Measurements from ENCODE around the gene ALOX15.
"Not testable (repeated sequence)": the region's sequence is repeated elsewhere in the genome, so short reads cannot be mapped to it uniquely, and the experiment has no call there.

ALOX15 gene

GRCh38 chr17:4663711-4664110 is 22.2 kb upstream of the ALOX15 start:
- DNase-seq (no peak), ATAC-seq (ENCODE audit: insufficient read depth, low read depth) (no peak)
- H2AFZ ChIP-seq (ENCODE audit: low read depth, low read length) = no peak overlapping the region
- H3K4me1 ChIP-seq (ENCODE audit: insufficient read depth, low read length) = no peaks in the 10 kb centered on the region
- no peaks in the 10 kb centered on the region for H3K27me3 ChIP-seq (ENCODE audit: insufficient read depth, low read length, poor library complexity)
- no peak for TF ChIP-seq EZH2 (IDR thresholded peaks at IDR 0.05; ENCODE audit: borderline replicate concordance, low read depth, low read length, severe bottlenecking)
- no peaks in the 10 kb centered on the region for H4K20me1 ChIP-seq (ENCODE audit: insufficient read depth, low read length)
- H3K36me3 ChIP-seq (ENCODE audit: insufficient read depth, low read length) = no peaks in the 10 kb centered on the region
- no peaks in the 10 kb centered on the region for H3K79me2 ChIP-seq (ENCODE audit: insufficient read depth, low read length)
- no peak overlapping the region for H3K27ac ChIP-seq (ENCODE audit: low read length)
- no peaks in the 10 kb centered on the region for H3K9me3 ChIP-seq (ENCODE audit: insufficient read depth, low read length, severe bottlenecking)
- no peak overlapping the region for H3K9ac ChIP-seq (ENCODE audit: low read depth, low read length)
- no peak overlapping the region for H3K4me3 ChIP-seq (ENCODE audit: low read depth in 1 of 2, low read length in 2 of 2)
- H3K4me2 ChIP-seq (ENCODE audit: insufficient read depth, low read length) = no peak overlapping the region

- ATAC-seq (ENCODE audit: insufficient read depth, low read depth) (no peak), DNase-seq (no peak)
- no peak for TF ChIP-seq CTCF (IDR thresholded peaks at IDR 0.05; ENCODE audit: borderline replicate concordance, extremely low read depth, low read length, poor library complexity, severe bottlenecking)
- Histone ChIP-seq H2AFZ (ENCODE audit: low read depth, low read length) (no peak overlapping the region), H3K27me3 (ENCODE audit: insufficient read depth, low read length, poor library complexity) (no peaks in the 10 kb centered on the region), H3K4me3 (ENCODE audit: low read depth in 1 of 2, low read length in 2 of 2) (no peak overlapping the region), H3K27ac (ENCODE audit: low read length) (no peak overlapping the region), H3K36me3 (ENCODE audit: insufficient read depth, low read length) (no peaks in the 10 kb centered on the region), H3K79me2 (ENCODE audit: insufficient read depth, low read length) (no peaks in the 10 kb centered on the region), H3K9ac (ENCODE audit: low read depth, low read length) (no peak overlapping the region), H3K9me3 (ENCODE audit: insufficient read depth, low read length, severe bottlenecking) (no peaks in the 10 kb centered on the region), H3K4me2 (ENCODE audit: insufficient read depth, low read length) (no peak overlapping the region), H3K4me1 (ENCODE audit: insufficient read depth, low read length) (no peaks in the 10 kb centered on the region), H4K20me1 (ENCODE audit: insufficient read depth, low read length) (no peaks in the 10 kb centered on the region)
Observed at GRCh38 chr17:4658478-4659305, 17.2 kb upstream of the ALOX15 start.

GRCh38 chr17:4657678-4658077 is 16.2 kb upstream of the ALOX15 start:
- no peaks in the 10 kb centered on the region for H3K79me2 ChIP-seq (ENCODE audit: insufficient read depth, low read length)
- no peak overlapping the region for H3K27ac ChIP-seq (ENCODE audit: low read length)
- H2AFZ ChIP-seq (ENCODE audit: low read depth, low read length) = no peak overlapping the region
- DNase-seq (no peak), ATAC-seq (ENCODE audit: insufficient read depth, low read depth) (no peak)
- no peak overlapping the region for H3K4me3 ChIP-seq (ENCODE audit: low read depth in 1 of 2, low read length in 2 of 2)
- H3K27me3 ChIP-seq (ENCODE audit: insufficient read depth, low read length, poor library complexity) = no peaks in the 10 kb centered on the region
- H3K9me3 ChIP-seq (ENCODE audit: insufficient read depth, low read length, severe bottlenecking) = no peaks in the 10 kb centered on the region
- H3K4me2 ChIP-seq (ENCODE audit: insufficient read depth, low read length) = no peak overlapping the region
- TF ChIP-seq CTCF (IDR thresholded peaks at IDR 0.05; ENCODE audit: borderline replicate concordance, extremely low read depth, low read length, poor library complexity, severe bottlenecking) (no peak), EZH2 (IDR thresholded peaks at IDR 0.05; ENCODE audit: borderline replicate concordance, low read depth, low read length, severe bottlenecking) (no peak)
- no peaks in the 10 kb centered on the region for H4K20me1 ChIP-seq (ENCODE audit: insufficient read depth, low read length)
- H3K9ac ChIP-seq (ENCODE audit: low read depth, low read length) = no peak overlapping the region
- no peaks in the 10 kb centered on the region for H3K36me3 ChIP-seq (ENCODE audit: insufficient read depth, low read length)
- no peaks in the 10 kb centered on the region for H3K4me1 ChIP-seq (ENCODE audit: insufficient read depth, low read length)

- H3K4me1 ChIP-seq (ENCODE audit: insufficient read depth, low read length) = not testable (repeated sequence)
Observed at GRCh38 chr17:4655933-4656332, 14.5 kb upstream of the ALOX15 start.

More at GRCh38 chr17:4655933-4656332, 14.5 kb upstream of the ALOX15 start:
- not testable (repeated sequence) for H3K79me2 ChIP-seq (ENCODE audit: insufficient read depth, low read length); H3K9me3 ChIP-seq (ENCODE audit: insufficient read depth, low read length, severe bottlenecking); H2AFZ ChIP-seq (ENCODE audit: low read depth, low read length); H3K4me3 ChIP-seq (ENCODE audit: low read depth in 1 of 2, low read length in 2 of 2); H3K4me2 ChIP-seq (ENCODE audit: insufficient read depth, low read length); ATAC-seq (ENCODE audit: insufficient read depth, low read depth); H3K36me3 ChIP-seq (ENCODE audit: insufficient read depth, low read length); H3K27me3 ChIP-seq (ENCODE audit: insufficient read depth, low read length, poor library complexity); H4K20me1 ChIP-seq (ENCODE audit: insufficient read depth, low read length); H3K9ac ChIP-seq (ENCODE audit: low read depth, low read length); H3K27ac ChIP-seq (ENCODE audit: low read length)
- peak; percentile 16 for DNase-seq
